Measurements from ENCODE around the gene TNK1. TPM values are rescaled to one million over a fixed set of nuclear protein-coding genes. Genes with fewer than 3 reads are reported as not detected.

TNK1 gene
- total RNA-seq, 1 donor from 2014 or later: 4.0 TPM

- no peaks in the 10 kb centered on the region for H3K36me3 Mint-ChIP-seq (ENCODE audit: low read depth)
- no peak overlapping the region for H3K4me3 Mint-ChIP-seq (ENCODE audit: low read depth)
- no peaks in the 10 kb centered on the region for H3K27me3 Mint-ChIP-seq (ENCODE audit: low read depth)
- intact Hi-C loops (cut with micrococcal nuclease): no loop called here
- H3K4me1 Mint-ChIP-seq (ENCODE audit: low read depth): no peaks in the 10 kb centered on the region
- H3K27ac Mint-ChIP-seq: no peak overlapping the region
- no peak for DNase-seq (ENCODE audit: low spot score)
- H3K9me3 Mint-ChIP-seq: no peaks in the 10 kb centered on the region
These were observed 44.9 kb downstream of the TNK1 start for GRCh38 chr17:7425756-7426155.

DNA sequence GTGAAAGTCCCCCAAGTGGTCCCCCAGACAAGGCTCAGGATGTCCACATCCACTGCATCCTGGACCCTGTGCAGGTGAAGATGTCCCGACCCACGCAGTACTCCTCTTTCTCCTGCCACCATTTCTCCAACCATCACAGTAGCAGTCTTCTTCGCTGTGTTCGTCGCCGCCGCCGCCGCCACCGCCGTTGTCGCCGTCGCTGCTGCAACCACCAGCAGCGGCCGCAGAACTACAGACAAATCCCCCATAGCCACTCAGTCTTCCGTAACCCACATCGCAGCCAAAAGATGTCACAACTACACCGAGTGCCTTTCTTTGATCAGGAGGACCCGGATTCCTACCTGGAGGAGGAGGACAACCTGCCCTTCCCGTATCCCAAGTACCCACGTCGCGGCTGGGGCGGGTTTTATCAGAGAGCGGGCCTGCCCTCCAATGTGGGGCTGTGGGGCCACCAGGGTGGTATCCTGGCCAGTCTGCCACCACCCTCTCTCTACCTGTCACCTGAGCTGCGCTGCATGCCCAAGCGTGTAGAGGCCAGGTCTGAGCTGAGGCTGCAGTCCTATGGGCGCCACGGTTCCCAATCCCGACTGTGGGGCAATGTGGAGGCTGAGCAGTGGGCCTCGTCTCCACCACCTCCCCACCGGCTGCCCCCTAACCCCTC is 45.4 kb downstream of the TNK1 start:
- Mint-ChIP-seq H3K27ac (no peak overlapping the region), H3K4me1 (ENCODE audit: low read depth) (no peaks in the 10 kb centered on the region), H3K4me3 (ENCODE audit: low read depth) (no peak overlapping the region), H3K36me3 (ENCODE audit: low read depth) (no peaks in the 10 kb centered on the region), H3K27me3 (ENCODE audit: low read depth) (no peaks in the 10 kb centered on the region), H3K9me3 (no peaks in the 10 kb centered on the region)
- no peak for DNase-seq (ENCODE audit: low spot score)
- intact Hi-C loops (cut with micrococcal nuclease): no loop called here

DNA sequence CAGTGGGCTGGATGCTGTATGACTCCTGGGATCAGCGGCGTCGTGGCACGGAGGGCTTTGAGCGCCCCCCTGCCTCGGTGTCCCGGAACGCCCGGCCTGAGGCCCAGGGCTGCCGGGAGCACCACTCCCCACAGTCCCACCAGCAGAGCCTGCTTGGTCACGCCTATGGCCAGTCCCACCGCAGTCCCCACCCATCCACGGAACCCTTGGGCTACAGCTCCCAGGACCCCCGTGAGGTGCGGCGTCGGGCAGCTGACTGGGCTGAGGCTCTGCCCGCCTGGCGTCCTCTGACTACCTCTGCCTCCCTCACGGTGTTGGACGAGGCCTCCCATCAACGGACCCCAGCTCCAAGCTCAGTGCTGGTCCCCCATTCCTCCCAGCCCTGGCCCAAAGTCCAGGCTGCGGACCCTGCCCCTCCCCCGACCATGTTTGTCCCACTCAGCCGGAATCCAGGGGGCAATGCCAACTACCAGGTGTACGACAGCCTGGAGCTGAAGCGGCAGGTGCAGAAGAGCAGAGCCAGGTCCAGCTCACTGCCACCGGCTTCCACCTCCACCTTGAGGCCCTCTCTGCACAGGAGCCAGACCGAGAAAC is 46.1 kb downstream of the TNK1 start:
- DNase-seq (ENCODE audit: low spot score): no peak
- no peaks in the 10 kb centered on the region for H3K4me1 Mint-ChIP-seq (ENCODE audit: low read depth)
- no peaks in the 10 kb centered on the region for H3K27me3 Mint-ChIP-seq (ENCODE audit: low read depth)
- no peak overlapping the region for H3K27ac Mint-ChIP-seq
- H3K4me3 Mint-ChIP-seq (ENCODE audit: low read depth): no peak overlapping the region
- no peaks in the 10 kb centered on the region for H3K36me3 Mint-ChIP-seq (ENCODE audit: low read depth)
- intact Hi-C loops (cut with micrococcal nuclease): no loop called here
- H3K9me3 Mint-ChIP-seq: no peaks in the 10 kb centered on the region

GRCh38 chr17:7427549-7427948 is 46.7 kb downstream of the TNK1 start:
- no peak overlapping the region for H3K4me3 Mint-ChIP-seq (ENCODE audit: low read depth)
- H3K27ac Mint-ChIP-seq: no peak overlapping the region
- H3K27me3 Mint-ChIP-seq (ENCODE audit: low read depth): no peaks in the 10 kb centered on the region
- no peaks in the 10 kb centered on the region for H3K4me1 Mint-ChIP-seq (ENCODE audit: low read depth)
- intact Hi-C loops (cut with micrococcal nuclease): no loop called here
- no peak for DNase-seq (ENCODE audit: low spot score)
- no peaks in the 10 kb centered on the region for H3K36me3 Mint-ChIP-seq (ENCODE audit: low read depth)
- H3K9me3 Mint-ChIP-seq: no peaks in the 10 kb centered on the region

- Mint-ChIP-seq H3K36me3 (ENCODE audit: low read depth) (no peaks in the 10 kb centered on the region), H3K4me3 (ENCODE audit: low read depth) (no peak within 1 kb of the TSS), H3K27ac (no peak within 1 kb of the TSS), H3K9me3 (no peaks in the 10 kb centered on the region), H3K4me1 (ENCODE audit: low read depth) (no peaks in the 10 kb centered on the region), H3K27me3 (ENCODE audit: low read depth) (no peaks in the 10 kb centered on the region)
- intact Hi-C loops (cut with micrococcal nuclease): no loop called here
- DNase-seq (ENCODE audit: low spot score): no peak
These were observed 47.7 kb downstream of the TNK1 start, which contains the start of gene SPEM3 for GRCh38 chr17:7428557-7428956. SPEM3 (plus strand) TSS chr17:7428857; CDS start chr17:7428903, 46 bp downstream.

DNA sequence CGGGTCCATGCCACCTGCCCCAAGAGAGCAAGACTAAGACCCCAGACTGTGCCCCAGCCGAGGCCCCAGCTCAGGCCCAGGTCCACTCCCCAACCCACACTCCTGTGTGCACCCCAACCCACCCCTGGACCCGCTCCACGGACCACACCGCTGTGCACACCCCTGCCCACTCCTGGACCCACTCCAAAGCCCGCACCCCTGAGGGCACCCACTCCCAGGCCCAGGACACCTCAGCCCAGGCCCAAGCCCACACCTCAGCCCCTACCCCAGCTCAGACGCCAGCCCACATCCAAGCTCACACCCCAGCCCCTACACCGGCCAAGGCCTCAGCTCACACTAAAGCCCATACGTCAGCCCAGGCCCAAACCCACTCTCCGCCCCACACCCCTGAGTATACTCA is 48.8 kb downstream of the TNK1 start:
- intact Hi-C loops (cut with micrococcal nuclease): no loop called here
- no peaks in the 10 kb centered on the region for H3K36me3 Mint-ChIP-seq (ENCODE audit: low read depth)
- no peaks in the 10 kb centered on the region for H3K27me3 Mint-ChIP-seq (ENCODE audit: low read depth)
- H3K4me3 Mint-ChIP-seq (ENCODE audit: low read depth): no peak overlapping the region
- no peak overlapping the region for H3K27ac Mint-ChIP-seq
- no peaks in the 10 kb centered on the region for H3K4me1 Mint-ChIP-seq (ENCODE audit: low read depth)
- H3K9me3 Mint-ChIP-seq: no peaks in the 10 kb centered on the region
- no peak for DNase-seq (ENCODE audit: low spot score)

GRCh38 chr17:7431231-7431630 is 50.3 kb downstream of the TNK1 start:
- no peak overlapping the region for H3K4me3 Mint-ChIP-seq (ENCODE audit: low read depth)
- intact Hi-C loops (cut with micrococcal nuclease): no loop called here

GRCh38 chr17:7432296-7432695 is 51.4 kb downstream of the TNK1 start:
- H3K4me3 Mint-ChIP-seq (ENCODE audit: low read depth): no peak overlapping the region
- H3K27me3 Mint-ChIP-seq (ENCODE audit: low read depth): no peaks in the 10 kb centered on the region
- peaks cover 6% of the 10 kb centered on the region for H3K36me3 Mint-ChIP-seq (ENCODE audit: low read depth)
- intact Hi-C loops (cut with micrococcal nuclease): no loop called here
- no peak for DNase-seq (ENCODE audit: low spot score)
- no peaks in the 10 kb centered on the region for H3K9me3 Mint-ChIP-seq
- no peak overlapping the region for H3K27ac Mint-ChIP-seq
- peaks cover 12% of the 10 kb centered on the region for H3K4me1 Mint-ChIP-seq (ENCODE audit: low read depth)

More at GRCh38 chr17:7431231-7431630, 50.3 kb downstream of the TNK1 start:
- peaks cover 6% of the 10 kb centered on the region for H3K4me1 Mint-ChIP-seq (ENCODE audit: low read depth)
- no peak for DNase-seq (ENCODE audit: low spot score)
- H3K27ac Mint-ChIP-seq: no peak overlapping the region
- H3K27me3 Mint-ChIP-seq (ENCODE audit: low read depth): no peaks in the 10 kb centered on the region
- no peaks in the 10 kb centered on the region for H3K9me3 Mint-ChIP-seq
- H3K36me3 Mint-ChIP-seq (ENCODE audit: low read depth): no peaks in the 10 kb centered on the region

DNA sequence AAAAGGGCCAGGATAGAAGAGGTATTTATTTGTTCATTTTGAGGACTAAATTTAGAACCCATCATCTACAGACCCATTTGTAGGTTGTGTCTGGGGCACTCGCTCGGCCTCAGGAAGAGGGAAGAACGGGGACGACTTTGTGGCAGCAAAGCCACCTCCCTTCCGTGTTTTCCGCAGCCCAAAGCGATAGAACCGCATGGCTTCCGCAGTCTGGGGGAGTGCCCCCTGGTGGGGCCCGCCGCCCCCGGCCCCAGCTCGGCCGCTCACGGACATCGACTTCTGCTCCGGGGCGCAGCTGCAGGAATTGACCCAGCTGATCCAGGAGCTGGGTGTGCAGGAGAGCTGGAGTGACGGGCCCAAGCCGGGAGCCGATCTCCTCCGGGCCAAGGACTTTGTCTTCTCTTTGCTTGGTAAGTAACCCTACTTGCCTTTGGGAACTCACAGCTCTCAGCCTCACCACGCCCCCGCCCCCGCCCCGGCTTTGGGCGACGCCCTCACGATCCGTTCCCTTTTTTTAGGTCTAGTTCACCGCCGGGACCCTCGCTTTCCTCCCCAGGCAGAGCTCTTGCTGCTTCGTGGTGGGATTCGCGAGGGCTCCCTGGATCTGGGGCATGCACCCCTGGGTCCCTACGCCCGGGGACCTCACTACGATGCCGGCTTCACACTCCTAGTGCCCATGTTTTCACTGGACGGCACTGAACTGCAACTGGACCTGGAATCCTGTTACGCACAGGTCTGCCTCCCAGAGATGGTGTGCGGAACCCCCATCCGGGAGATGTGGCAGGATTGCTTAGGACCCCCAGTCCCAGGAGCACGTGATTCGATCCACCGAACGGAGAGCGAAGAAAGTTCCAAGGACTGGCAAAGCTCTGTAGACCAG is 55.0 kb downstream of the TNK1 start:
- DNase-seq (ENCODE audit: low spot score): peak; percentile 73
- H3K9me3 Mint-ChIP-seq: no peaks in the 10 kb centered on the region
- peak overlapping the region; percentile 95 for H3K27ac Mint-ChIP-seq
- intact Hi-C loops (cut with micrococcal nuclease): loop anchor here (1.0 to 5.0 kb wide), 7 partner anchors 19 to 621 kb away; partner anchors contain the start of genes EIF5A, POLR2A, SENP3 and TMEM256
- H3K27me3 Mint-ChIP-seq (ENCODE audit: low read depth): peaks cover 13% of the 10 kb centered on the region
- H3K36me3 Mint-ChIP-seq (ENCODE audit: low read depth): peaks cover 19% of the 10 kb centered on the region
- H3K4me1 Mint-ChIP-seq (ENCODE audit: low read depth): peaks cover 30% of the 10 kb centered on the region
- H3K4me3 Mint-ChIP-seq (ENCODE audit: low read depth): peak overlapping the region; percentile 85

- peak overlapping the region; percentile 85 for H3K4me3 Mint-ChIP-seq (ENCODE audit: low read depth)
- no peaks in the 10 kb centered on the region for H3K9me3 Mint-ChIP-seq
- peaks cover 22% of the 10 kb centered on the region for H3K36me3 Mint-ChIP-seq (ENCODE audit: low read depth)
- intact Hi-C loops (cut with micrococcal nuclease): loop anchor here (1.0 to 5.0 kb wide), 4 partner anchors 80 to 621 kb away; partner anchors contain the start of genes EIF5A and SENP3
- H3K27me3 Mint-ChIP-seq (ENCODE audit: low read depth): peaks cover 20% of the 10 kb centered on the region
- peak; percentile 80 for DNase-seq (ENCODE audit: low spot score)
- H3K4me1 Mint-ChIP-seq (ENCODE audit: low read depth): peaks cover 30% of the 10 kb centered on the region
- H3K27ac Mint-ChIP-seq: peak overlapping the region; percentile 95
These were observed 55.9 kb downstream of the TNK1 start for GRCh38 chr17:7436556-7437368.

DNA sequence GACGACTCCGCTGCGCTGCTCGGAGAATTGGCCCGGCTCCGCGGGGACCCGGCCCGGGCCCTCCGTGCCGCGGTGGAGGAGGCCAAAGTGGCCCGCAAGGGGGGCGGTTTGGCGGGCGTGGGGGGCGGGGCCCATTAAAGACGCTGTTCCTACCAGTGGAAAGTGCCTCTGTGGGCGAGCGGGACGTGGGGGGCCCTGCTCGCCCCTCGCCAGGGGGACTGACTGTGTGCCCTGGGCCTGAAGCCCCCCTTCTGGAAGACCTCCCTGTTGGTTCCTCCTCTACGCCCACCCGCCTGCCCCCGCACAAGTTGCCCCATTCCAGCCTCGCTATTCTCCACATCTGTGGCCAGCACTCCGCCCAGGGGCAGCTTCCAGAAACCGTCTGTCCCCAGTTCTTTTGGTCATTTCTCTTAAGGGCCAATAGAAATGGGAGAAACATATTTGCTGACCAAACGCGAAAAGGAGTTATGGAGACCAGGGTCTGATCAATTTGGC is 56.5 kb downstream of the TNK1 start:
- peaks cover 26% of the 10 kb centered on the region for H3K36me3 Mint-ChIP-seq (ENCODE audit: low read depth)
- intact Hi-C loops (cut with micrococcal nuclease): loop anchor here (1.0 to 5.0 kb wide), 4 partner anchors 81 to 620 kb away; partner anchors contain the start of genes EIF5A and SENP3
- H3K27ac Mint-ChIP-seq: no peak overlapping the region
- H3K4me1 Mint-ChIP-seq (ENCODE audit: low read depth): peaks cover 30% of the 10 kb centered on the region
- H3K9me3 Mint-ChIP-seq: no peaks in the 10 kb centered on the region
- DNase-seq (ENCODE audit: low spot score): peak; percentile 21
- peak overlapping the region; percentile 85 for H3K4me3 Mint-ChIP-seq (ENCODE audit: low read depth)
- H3K27me3 Mint-ChIP-seq (ENCODE audit: low read depth): peaks cover 24% of the 10 kb centered on the region
